CD14-positive monocyte (primary cell): Measurements from ENCODE around the gene METTL16. TPM values are rescaled to one million over a fixed set of nuclear protein-coding genes. Genes with fewer than 3 reads are reported as not detected.

Experiments used
- DNase-seq, 3 donors: peaks; one replicate each; pipeline ENCODE4 v3.0.0-alpha.2; 2011 to 2022
- H2AFZ ChIP-seq: 2 replicates; pipeline ENCODE4 v1.6.0; 2012; ENCODE audit warnings: mild to moderate bottlenecking, low read depth, low read length, inconsistent platforms; ENCODE audit not compliant: insufficient read depth, poor library complexity, severe bottlenecking
- H3K27ac ChIP-seq, 2 donors: 1 replicate in 1 of 2; 2 replicates in 1 of 2; pipeline ENCODE4 v1.5.1; 2012 to 2013; ENCODE audit warnings: low read length in 2 of 2, control low read depth in 1 of 2, inconsistent platforms in 1 of 2, low read depth in 1 of 2, mild to moderate bottlenecking in 1 of 2
- H3K27me3 ChIP-seq, 2 donors: one replicate each; pipeline versions ENCODE4 v1.6.0 to v1.6.1; 2011 to 2013; ENCODE audit warnings: low read length in 2 of 2; ENCODE audit not compliant: control insufficient read depth in 2 of 2, insufficient read depth in 2 of 2
- H3K36me3 ChIP-seq, 2 donors: replicated peaks in 1 of 2; 1 replicate in 1 of 2; 2 replicates in 1 of 2; pipeline versions ENCODE4 v1.5.1 to v1.6.1; 2012 to 2013; ENCODE audit warnings: low read length in 2 of 2, control low read depth in 1 of 2, inconsistent platforms in 1 of 2, mild to moderate bottlenecking in 1 of 2; ENCODE audit not compliant: insufficient read depth in 2 of 2, control insufficient read depth in 1 of 2
- H3K4me1 ChIP-seq, 2 donors: 1 replicate in 1 of 2; 2 replicates in 1 of 2; pipeline versions ENCODE4 v1.5.1 to v1.6.1; 2012 to 2013; ENCODE audit warnings: low read length in 2 of 2, control low read depth in 1 of 2, inconsistent platforms in 1 of 2, mild to moderate bottlenecking in 1 of 2, moderate library complexity in 1 of 2; ENCODE audit not compliant: insufficient read depth in 2 of 2, control insufficient read depth in 1 of 2
- H3K4me2 ChIP-seq: replicated peaks from 2 replicates; pipeline ENCODE3; 2012; ENCODE audit warnings: low read length, moderate library complexity, mild to moderate bottlenecking; ENCODE audit not compliant: poor library complexity, severe bottlenecking; ENCODE audit errors: extremely low read depth
- H3K4me3 ChIP-seq, 3 experiments: fragments of 200-600 bp in 1 of 3; sonication (generic) in 1 of 3; replicated peaks in 1 of 3; 1 replicate in 2 of 3; 2 replicates in 1 of 3; pipeline ENCODE4 v1.5.1; 2011 to 2013; ENCODE audit warnings: low read length in 3 of 3, mild to moderate bottlenecking in 3 of 3, control low read depth in 2 of 3, low read depth in 2 of 3, inconsistent platforms in 1 of 3, moderate library complexity in 1 of 3
- H3K79me2 ChIP-seq: 2 replicates; pipeline ENCODE4 v1.6.0; 2012; ENCODE audit warnings: mild to moderate bottlenecking, control low read depth, inconsistent platforms, low read length, moderate library complexity; ENCODE audit not compliant: insufficient read depth
- H3K9ac ChIP-seq: 2 replicates; pipeline ENCODE4 v1.6.0; 2017; ENCODE audit warnings: low read length, mild to moderate bottlenecking; ENCODE audit not compliant: insufficient read depth, poor library complexity, severe bottlenecking
- H3K9me3 ChIP-seq, 2 donors: replicated peaks in 1 of 2; 1 replicate in 1 of 2; 2 replicates in 1 of 2; pipeline versions ENCODE4 v1.5.1 to v1.6.1; 2012 to 2013; ENCODE audit warnings: low read length in 2 of 2, control low read depth in 1 of 2; ENCODE audit not compliant: control insufficient read depth in 1 of 2, insufficient read depth in 1 of 2
- H4K20me1 ChIP-seq: 2 replicates; pipeline ENCODE4 v1.6.0; 2012; ENCODE audit warnings: mild to moderate bottlenecking, low read length, control low read depth, moderate library complexity; ENCODE audit not compliant: insufficient read depth
- H3K27ac Mint-ChIP-seq, 7 donors: one replicate each; pipeline ENCODE4 v1.8.0; 2020; ENCODE audit warnings: mild to moderate bottlenecking in 7 of 7, mixed read lengths in 7 of 7, moderate library complexity in 6 of 7, inconsistent platforms in 2 of 7
- H3K27me3 Mint-ChIP-seq, 3 donors: one replicate each; pipeline ENCODE4 v1.8.0; 2021 to 2022; ENCODE audit warnings: low read depth in 3 of 3, mild to moderate bottlenecking in 3 of 3, mixed read lengths in 3 of 3, moderate library complexity in 3 of 3, inconsistent platforms in 1 of 3
- H3K36me3 Mint-ChIP-seq, 2 donors: one replicate each; pipeline ENCODE4 v1.8.0; 2020; ENCODE audit warnings: mixed read lengths in 2 of 2, inconsistent platforms in 1 of 2, mild to moderate bottlenecking in 1 of 2
- H3K4me1 Mint-ChIP-seq: one replicate; pipeline ENCODE4 v1.8.0; 2020; ENCODE audit warnings: mild to moderate bottlenecking, mixed read lengths
- H3K4me3 Mint-ChIP-seq, 2 donors: one replicate each; pipeline ENCODE4 v1.8.0; 2020; ENCODE audit warnings: mild to moderate bottlenecking in 2 of 2, mixed read lengths in 2 of 2, moderate library complexity in 1 of 2
- H3K9me3 Mint-ChIP-seq, 7 donors: one replicate each; pipeline ENCODE4 v1.8.0; 2020 to 2022; ENCODE audit warnings: mixed read lengths in 7 of 7, mild to moderate bottlenecking in 6 of 7, moderate library complexity in 6 of 7, inconsistent platforms in 2 of 7
- CTCF ChIP-seq: fragments of 200-600 bp; IDR thresholded peaks from one replicate; pipeline ENCODE4 v1.8.0; 2022; ENCODE audit warnings: antibody characterized with exemption, mild to moderate bottlenecking
- WGBS: methylation state at CpG from one replicate; pipeline ENCODE4 v1.1.5; 2013; ENCODE audit warnings: missing lambda C conversion rate; ENCODE audit not compliant: insufficient coverage; 5-methylcytosine and 5-hydroxymethylcytosine counted together
- intact Hi-C, 2 donors: fragments of 100-400 bp; cut with micrococcal nuclease; formaldehyde crosslinking; loops; one replicate each; pipeline versions ENCODE4 v1.15.0 to v1.15.1; 2023
- polyA plus RNA-seq, 3 donors: library from polyadenylated mRNA; depleted of rRNA in 1 of 3; unstranded in 2 of 3; stranded (reverse) in 1 of 3; fragments of 300-500 nt in 2 of 3; fragments of >200 nt in 1 of 3; fragmentation: Illumina TruSeq in 2 of 3; gene quantifications; 1 replicate in 2 of 3; 2 replicates in 1 of 3; pipeline ENCODE4 v1.2.3, GENCODE V29; 2012 to 2021

The METTL16 gene
- polyA plus RNA-seq, 3 donors = 3.0 to 8.0 (median 4.7) TPM

DNA sequence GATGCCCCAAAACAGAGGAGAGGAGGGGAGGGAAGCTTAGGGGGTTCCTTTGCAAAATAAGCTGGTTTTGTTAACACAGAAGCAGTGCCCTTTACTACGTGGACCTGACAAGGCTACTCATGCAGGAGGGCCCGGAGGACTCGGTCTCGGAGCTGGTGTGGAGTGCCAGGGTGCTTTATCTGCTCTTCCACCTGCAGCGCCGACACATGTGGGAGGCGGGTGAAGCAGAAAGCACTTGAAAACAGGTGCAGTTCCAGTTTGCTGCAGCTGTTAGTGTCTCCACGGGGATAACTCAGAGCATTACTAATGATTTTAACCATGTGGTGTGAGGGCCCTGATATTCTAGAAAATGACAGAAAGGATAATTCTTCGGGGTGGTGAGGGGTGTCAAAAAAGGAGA is 75.8 kb downstream of the METTL16 start:
- 96% methylated on average over 7 of the region's 9 CpGs for WGBS
- Histone ChIP-seq H3K27me3 (no peaks in the 10 kb centered on the region), H3K36me3 (peaks cover 29 to 62% of the 10 kb centered on the region in 2 donors), H3K79me2 (peaks cover 2% of the 10 kb centered on the region), H4K20me1 (no peaks in the 10 kb centered on the region), H3K4me2 (no peak overlapping the region), H3K4me3 (no peak overlapping the region), H3K27ac (no peak overlapping the region), H2AFZ (no peak overlapping the region), H3K9me3 (no peaks in the 10 kb centered on the region), H3K9ac (no peak overlapping the region), H3K4me1 (peaks cover 30 to 32% of the 10 kb centered on the region in 2 donors)
- H3K27ac Mint-ChIP-seq = no peak overlapping the region
- H3K27me3 Mint-ChIP-seq = no peaks in the 10 kb centered on the region
- no peak for TF ChIP-seq CTCF
- no peak for DNase-seq
- peaks cover 0 to 2% (median 0%) of the 10 kb centered on the region in 7 donors for H3K9me3 Mint-ChIP-seq
- intact Hi-C loops = no loop called here
- H3K4me1 Mint-ChIP-seq = peaks cover 24% of the 10 kb centered on the region
- no peak overlapping the region for H3K4me3 Mint-ChIP-seq
- peaks cover 48 to 61% of the 10 kb centered on the region in 2 donors for H3K36me3 Mint-ChIP-seq

- no peak for DNase-seq
- Histone ChIP-seq H2AFZ (no peak overlapping the region), H3K4me1 (peaks cover 25 to 27% of the 10 kb centered on the region in 2 donors), H3K9ac (no peak overlapping the region), H4K20me1 (no peaks in the 10 kb centered on the region), H3K4me2 (no peak overlapping the region), H3K9me3 (no peaks in the 10 kb centered on the region), H3K27ac (no peak overlapping the region), H3K27me3 (no peaks in the 10 kb centered on the region), H3K36me3 (peaks cover 29 to 62% of the 10 kb centered on the region in 2 donors), H3K79me2 (peaks cover 2% of the 10 kb centered on the region), H3K4me3 (no peak overlapping the region)
- Mint-ChIP-seq H3K27me3 (no peaks in the 10 kb centered on the region), H3K36me3 (peaks cover 47 to 58% of the 10 kb centered on the region in 2 donors), H3K4me1 (peaks cover 21% of the 10 kb centered on the region), H3K9me3 (no peaks in the 10 kb centered on the region), H3K4me3 (no peak overlapping the region), H3K27ac (peak overlapping the region in 3 of 7 donors; percentile 41 to 61 (median 54))
- no peak for TF ChIP-seq CTCF
- intact Hi-C loops = no loop called here
- WGBS = 77% methylated on average over 4 of the region's 9 CpGs
These were observed 76.4 kb downstream of the METTL16 start for GRCh38 chr17:2435181-2435741.
